H7 (cell line): ENCODE data around the gene NPM1. TPM values are rescaled to one million over a fixed set of nuclear protein-coding genes. Genes with fewer than 3 reads are reported as not detected.
"Not testable (repeated sequence)": the region's sequence is repeated elsewhere in the genome, so short reads cannot be mapped to it uniquely, and the experiment has no call there.

Source experiments
- DNase-seq: peaks from one replicate; pipeline ENCODE4 v3.0.0; 2012
- H3K27me3 ChIP-seq: 2 replicates; pipeline ENCODE4 v1.6.0; 2011; ENCODE audit warnings: mild to moderate bottlenecking, low read length; ENCODE audit not compliant: control insufficient read depth, insufficient read depth
- H3K36me3 ChIP-seq: replicated peaks from 2 replicates; pipeline ENCODE4 v1.5.1; 2011; ENCODE audit warnings: low read length; ENCODE audit not compliant: control insufficient read depth, insufficient read depth
- H3K4me3 ChIP-seq: 2 replicates; pipeline ENCODE4 v1.5.1; 2011; ENCODE audit warnings: low read depth, mild to moderate bottlenecking, control low read depth, low read length, moderate library complexity; ENCODE audit not compliant: insufficient read depth
- total RNA-seq: library from RNA; depleted of rRNA; stranded (reverse); fragments of >200 nt; shearing (Covaris generic); gene quantifications from 2 replicates; pipeline ENCODE4 v1.2.3, GENCODE V29; 2014

The NPM1 gene
- total RNA-seq, 1 experiment from 2014 or later: 2,089 TPM

DNA sequence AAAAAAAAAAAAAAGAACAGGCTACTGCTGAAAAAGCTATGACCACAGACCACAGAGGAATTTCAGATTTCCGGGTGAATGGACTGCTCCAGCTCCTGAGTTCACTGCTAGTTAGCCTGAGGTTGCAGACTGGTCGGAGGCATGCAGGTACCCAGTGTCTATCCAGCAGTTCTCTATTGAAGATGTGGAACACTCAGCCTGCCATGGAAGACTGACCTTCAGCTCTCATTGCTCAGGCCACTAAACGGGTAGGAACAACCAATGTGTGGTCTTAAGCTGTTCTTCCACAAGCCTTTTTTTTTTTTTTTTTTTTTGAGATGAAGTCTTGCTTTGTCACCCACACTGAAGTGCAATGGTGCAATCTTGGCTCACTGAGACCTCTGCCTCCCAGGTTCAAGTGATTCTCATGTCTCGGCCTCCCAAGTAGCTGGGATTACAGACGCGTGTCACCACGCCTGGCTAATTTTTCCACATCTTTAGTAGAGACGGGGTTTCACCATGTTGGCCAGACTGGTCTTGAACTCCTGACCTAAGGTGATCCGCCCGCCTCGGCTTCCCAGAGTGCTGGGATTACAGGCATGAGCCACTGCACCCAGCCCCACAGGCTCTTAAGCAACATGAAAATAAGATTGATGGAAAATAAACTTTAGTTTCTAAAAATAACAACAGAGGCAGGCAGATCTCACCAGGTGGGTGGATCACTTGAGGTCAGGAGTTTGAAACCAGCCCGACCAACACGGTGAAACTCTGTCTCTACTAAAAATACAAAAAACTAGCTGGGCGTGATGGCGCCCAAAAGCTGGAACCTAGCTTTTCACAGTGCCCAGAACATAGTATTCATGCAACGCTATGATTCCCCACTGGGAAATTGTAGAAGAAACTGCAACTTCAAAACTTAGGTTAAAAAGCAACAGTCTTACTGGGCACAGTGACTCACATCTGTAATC, 20.0 kb upstream of the NPM1 start:
- Histone ChIP-seq H3K36me3 (no peaks in the 10 kb centered on the region), H3K27me3 (no peaks in the 10 kb centered on the region), H3K4me3 (no peak overlapping the region)
- no peak for DNase-seq

DNA sequence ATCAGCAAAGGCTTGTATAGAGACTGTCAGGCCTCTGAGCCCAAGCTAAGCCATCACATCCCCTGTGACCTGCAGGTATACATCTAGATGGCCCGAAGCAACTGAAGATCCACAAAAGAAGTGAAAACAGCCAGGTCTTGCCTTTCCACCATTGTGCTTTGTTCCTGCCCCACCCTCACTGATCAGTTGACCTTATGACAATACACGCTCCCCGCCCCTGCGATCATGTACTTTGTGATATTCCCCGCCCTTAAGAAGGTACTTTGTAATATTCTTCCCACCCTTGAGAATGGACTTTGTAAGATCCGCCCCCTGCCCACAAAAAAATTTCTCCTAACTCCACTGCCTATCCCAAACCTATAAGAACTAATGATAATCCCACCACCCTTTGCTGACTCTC, 18.6 kb upstream of the NPM1 start:
- H3K36me3 ChIP-seq: no peaks in the 10 kb centered on the region
- H3K4me3 ChIP-seq: no peak overlapping the region
- DNase-seq: no peak
- no peaks in the 10 kb centered on the region for H3K27me3 ChIP-seq

DNA sequence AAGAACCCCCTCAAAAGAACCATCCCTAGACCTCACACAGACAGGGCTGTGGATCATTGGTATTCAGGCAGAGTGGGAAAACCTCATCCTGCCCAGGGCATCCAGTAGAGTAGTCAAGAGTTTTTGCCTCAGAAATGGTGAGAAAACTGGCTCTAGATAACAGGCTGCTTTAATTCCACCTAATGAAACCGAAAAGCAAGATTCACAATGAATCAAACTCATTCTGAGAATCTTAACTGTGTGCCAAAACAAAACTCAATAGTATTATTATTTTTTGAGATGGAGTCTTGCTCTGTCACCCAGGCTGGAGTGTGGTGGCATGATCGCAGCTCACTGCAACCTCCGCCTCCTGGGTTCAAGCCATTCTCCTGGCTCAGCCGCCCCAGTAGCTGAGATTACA, 17.8 kb upstream of the NPM1 start:
- H3K27me3 ChIP-seq: no peaks in the 10 kb centered on the region
- no peaks in the 10 kb centered on the region for H3K36me3 ChIP-seq
- no peak for DNase-seq
- no peak overlapping the region for H3K4me3 ChIP-seq

DNA sequence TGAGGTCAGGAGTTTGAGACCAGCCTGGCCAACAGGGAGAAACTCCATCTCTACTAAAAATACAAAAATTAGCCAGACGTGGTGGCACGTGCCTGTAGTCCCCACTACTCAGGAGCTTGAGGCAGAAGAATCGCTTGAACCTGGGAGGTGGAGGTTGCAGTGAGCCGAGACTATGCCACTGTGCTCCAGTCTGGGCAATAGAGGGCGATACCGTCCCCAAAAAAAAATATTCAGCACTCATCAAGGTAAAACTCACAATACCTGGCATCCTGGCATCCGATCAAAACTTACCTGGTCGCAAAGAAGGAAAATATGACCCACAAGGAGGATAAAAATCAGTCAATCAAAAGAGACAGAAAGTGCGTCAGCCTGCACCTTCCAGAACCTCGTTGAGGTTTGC, 16.8 kb upstream of the NPM1 start:
- H3K4me3 ChIP-seq, H3K36me3 ChIP-seq, H3K27me3 ChIP-seq: not testable (repeated sequence)
- DNase-seq: peak; percentile 35

DNA sequence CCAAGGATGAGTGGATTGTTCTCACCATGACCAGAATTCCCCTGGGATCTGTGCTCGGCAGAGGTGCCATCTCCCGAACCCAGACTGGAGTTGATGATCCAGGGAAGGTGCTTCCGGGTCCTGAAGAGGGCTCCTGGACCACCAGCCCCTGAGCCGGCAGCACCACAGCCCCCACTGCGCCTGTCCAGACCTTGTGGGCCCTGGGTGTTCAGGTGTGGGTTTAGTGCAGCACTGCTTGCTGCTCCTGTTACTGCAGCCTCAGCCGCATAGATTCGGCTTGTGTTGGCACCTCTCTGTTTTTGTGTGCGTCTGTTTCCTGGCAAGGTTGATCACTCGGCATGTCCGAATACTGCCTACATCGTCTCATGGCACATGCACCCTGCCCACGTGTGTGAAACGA, 16.3 kb upstream of the NPM1 start:
- Histone ChIP-seq H3K27me3 (no peaks in the 10 kb centered on the region), H3K4me3 (no peak overlapping the region), H3K36me3 (no peaks in the 10 kb centered on the region)
- peak; percentile 38 for DNase-seq

DNA sequence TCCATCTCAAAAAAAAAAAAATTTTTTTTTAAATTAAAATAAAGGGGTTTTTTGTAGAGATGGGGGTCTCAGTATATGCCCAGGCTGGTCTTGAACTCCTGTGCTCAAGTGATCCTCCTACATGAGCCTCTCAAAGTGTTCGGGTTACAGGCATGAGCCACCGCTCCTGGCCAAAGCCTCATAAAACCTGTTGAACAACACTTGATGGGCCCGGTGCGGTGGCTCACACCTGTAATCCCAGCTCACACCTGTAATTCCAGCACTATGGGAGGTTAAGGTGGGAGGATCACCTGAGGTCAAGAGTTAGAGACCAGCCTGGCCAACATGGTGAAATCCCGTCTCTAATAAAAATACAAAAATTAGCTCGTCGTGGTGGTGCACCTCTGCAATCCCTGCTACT, 7.7 kb upstream of the NPM1 start:
- Histone ChIP-seq H3K4me3 (no peak overlapping the region), H3K27me3 (no peaks in the 10 kb centered on the region), H3K36me3 (no peaks in the 10 kb centered on the region)
- no peak for DNase-seq

DNA sequence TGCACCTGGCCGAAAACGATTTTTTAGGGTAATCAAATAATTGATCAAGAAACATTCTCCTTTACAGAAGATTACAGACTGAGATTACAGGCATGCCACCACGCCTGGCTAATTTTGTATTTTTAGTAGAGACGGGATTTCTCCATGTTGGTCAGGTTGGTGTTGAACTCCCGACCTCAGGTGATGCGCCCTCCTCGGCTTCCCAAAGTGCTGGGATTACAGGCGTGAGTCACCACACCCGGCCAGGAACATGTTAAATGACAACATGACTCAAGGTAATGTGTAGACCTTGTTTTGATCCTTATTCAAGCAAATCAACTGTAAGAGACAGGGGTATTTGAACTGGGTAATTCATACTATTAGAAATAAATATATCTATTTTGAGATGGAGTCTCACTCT, 3.2 kb upstream of the NPM1 start:
- DNase-seq, H3K27me3 ChIP-seq, H3K4me3 ChIP-seq: not testable (repeated sequence)

DNA sequence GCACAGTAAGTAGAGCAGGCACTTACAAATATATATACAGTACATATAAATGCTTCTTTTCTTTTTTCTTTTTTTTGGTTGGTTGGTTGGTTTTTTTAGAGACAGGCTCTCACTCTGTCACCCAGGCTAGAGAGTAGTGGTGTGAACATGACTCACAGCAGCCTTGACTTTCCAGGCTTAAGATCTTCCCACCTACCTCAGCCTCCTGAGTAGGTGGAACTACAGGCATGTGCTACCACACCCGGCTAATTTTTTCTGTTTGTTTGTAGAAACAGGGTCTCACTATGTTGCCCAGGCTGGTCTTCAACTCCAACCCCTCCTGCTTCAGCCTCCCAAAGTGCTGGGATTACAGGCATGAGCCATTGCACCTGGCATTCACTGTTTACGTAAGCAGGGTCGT, 2.6 kb upstream of the NPM1 start:
- not testable (repeated sequence) for H3K36me3 ChIP-seq, H3K4me3 ChIP-seq, H3K27me3 ChIP-seq, DNase-seq

More for the DNA sequence above, 3.2 kb upstream of the NPM1 start:
- not testable (repeated sequence) for H3K36me3 ChIP-seq

DNA sequence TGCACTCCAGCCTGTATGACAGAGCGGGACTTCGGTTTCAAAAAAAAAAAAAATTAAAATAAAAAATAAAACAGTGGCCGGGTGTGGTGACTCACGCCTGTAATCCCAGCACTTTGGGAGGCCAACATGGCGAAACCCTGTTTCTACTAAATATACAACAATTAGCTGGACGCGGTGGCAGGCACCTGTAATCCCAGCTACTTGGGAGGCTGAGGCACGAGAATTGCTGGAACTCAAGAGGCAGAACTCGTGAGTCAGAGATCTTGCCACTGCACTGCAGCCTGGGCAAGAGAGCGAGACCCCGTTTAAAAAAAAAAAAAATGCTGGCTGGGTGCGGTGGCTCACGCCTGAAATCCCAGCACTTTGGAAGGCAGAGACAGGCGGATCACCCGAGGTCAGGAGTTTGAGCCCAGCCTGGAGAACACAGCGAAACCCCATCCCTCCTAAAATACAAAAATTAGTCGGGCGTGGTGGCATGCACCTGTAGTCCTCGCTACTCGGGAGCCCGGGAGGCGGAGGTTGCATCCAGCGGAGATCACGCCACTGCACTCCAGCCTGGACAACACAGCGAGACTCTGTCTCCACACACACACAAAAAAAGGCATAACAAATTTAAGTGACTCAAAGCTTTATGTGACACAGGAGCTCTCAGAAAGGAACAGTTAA, 1.5 kb upstream of the NPM1 start:
- no peak for DNase-seq
- Histone ChIP-seq H3K36me3 (peaks cover 12% of the 10 kb centered on the region), H3K4me3 (no peak overlapping the region), H3K27me3 (no peaks in the 10 kb centered on the region)

DNA sequence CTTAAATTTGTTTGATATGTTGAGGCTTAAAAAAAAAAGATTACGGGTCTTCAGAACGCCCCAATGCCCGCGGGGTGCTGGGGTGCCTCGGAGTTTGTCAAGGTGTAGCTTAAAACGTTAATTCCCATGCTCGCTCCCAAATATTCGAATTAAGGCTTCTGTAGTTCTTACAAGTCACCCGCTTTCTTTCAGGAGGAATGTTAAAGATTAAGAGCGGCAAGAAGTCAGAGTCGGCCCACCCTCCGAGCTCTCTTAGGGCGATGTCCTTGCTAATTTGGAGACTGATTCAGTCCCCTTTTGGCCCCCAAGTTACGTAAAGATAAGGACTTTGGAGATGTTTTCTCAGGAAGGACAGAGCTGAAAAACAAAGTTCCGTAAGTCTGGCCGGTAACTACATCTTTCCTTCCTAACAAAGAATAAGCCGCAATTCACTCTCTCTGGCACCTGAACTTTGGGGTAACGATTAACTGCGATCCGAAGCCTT, 746 bp upstream of the NPM1 start:
- Histone ChIP-seq H3K4me3 (peak overlapping the region; percentile 97), H3K36me3 (peaks cover 19% of the 10 kb centered on the region), H3K27me3 (no peaks in the 10 kb centered on the region)
- DNase-seq: peak; percentile 45

DNA sequence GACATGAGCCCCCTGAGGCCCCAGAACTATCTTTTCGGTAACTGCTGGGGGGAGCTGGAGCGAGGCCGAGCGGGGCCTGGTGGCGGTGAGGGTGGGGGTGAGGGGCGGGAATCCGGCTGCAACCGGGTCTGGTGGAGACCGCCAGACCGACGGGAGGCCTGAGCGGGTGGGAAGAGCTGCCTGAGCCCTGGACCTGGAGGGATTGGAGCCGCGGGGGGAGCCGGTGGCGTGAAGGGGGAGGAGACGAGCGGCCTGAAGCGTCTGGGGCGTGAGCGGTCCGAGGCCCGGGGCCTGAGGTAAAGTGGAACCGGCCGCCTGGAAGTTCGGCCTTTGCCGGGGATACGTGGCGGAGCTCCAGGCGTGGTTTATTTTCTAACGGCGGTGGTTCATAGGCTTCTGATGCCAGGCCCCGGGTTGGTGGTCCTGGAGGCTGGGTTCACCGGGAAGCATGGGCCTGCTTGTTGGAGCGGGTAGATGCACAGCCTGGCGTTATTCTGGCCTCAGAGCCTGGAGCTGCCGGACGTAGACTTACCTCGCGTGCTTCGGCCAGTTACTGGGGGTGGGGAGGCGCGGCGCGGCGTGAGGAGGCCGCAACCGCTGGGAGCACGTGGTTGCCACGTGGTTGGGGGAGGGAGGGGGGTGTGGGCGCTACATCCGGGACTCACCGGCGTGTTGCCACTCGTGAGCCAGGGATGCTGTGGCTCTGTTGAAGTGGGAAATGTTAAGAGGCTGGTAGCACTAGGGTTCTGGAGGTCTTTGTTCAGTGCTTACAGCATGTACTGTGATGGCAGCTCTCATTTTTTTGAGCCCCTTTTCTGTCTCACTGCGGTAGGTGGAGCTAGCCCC, 544 bp downstream of the NPM1 start:
- H3K27me3 ChIP-seq: no peaks in the 10 kb centered on the region
- H3K36me3 ChIP-seq: peaks cover 27% of the 10 kb centered on the region
- DNase-seq: peak; percentile 82
- peak overlapping the region; percentile 97 for H3K4me3 ChIP-seq

DNA sequence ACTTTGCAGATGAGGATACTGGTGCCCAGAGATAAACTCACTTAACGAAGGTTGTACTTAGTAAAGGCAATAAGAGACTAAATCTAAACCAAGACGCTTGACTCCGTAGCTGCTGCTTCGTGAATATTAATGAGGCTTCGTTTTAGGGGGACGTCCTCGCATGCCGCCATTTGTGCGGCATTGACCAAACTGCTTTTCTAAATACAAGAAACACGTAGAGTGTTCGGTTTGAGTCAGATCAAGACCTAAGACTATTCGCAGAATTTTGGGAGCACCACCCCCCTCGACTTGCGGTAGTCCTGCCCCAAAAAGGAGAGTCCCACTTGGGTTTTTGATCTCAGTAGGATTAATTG, 1.1 kb downstream of the NPM1 start:
- Histone ChIP-seq H3K36me3 (peaks cover 33% of the 10 kb centered on the region), H3K4me3 (peak overlapping the region; percentile 97), H3K27me3 (no peaks in the 10 kb centered on the region)
- peak; percentile 25 for DNase-seq

DNA sequence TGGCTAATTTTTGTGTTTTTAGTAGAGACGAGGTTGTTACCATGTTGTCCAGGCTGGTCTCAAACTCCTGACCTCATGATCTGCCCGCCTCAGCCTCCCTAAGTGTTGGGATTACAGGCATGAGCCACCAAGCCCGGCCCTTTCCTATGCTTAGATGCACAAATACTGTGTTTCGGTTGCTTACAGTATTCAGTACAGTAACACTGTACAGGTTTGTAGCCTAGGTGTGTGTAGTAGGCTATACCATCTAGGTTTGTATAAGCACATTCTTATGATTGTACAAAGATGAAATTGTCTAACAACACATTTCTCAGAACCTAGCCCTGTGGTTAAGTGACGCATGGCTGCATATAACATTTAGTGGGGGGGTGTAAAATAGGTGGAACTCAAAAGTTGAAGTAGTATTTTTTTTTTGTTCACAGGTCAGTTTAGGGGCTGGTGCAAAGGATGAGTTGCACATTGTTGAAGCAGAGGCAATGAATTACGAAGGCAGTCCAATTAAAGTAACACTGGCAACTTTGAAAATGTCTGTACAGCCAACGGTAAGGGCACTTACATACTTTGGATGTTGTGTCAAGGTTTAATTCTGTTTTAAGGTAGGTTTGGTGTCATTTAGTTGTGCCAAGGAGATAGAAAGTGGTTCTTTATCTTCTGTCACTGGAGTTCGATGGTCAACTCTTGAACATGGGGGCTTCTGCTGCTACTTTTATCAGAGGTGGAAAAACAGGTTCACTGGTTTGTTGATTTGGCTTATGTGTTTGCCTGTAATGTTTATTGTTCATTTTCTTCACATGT, 3.4 kb downstream of the NPM1 start:
- H3K27me3 ChIP-seq: no peaks in the 10 kb centered on the region
- no peak overlapping the region; the same call in 1 of the 2 replicates for H3K4me3 ChIP-seq
- peaks cover 50% of the 10 kb centered on the region for H3K36me3 ChIP-seq

More for the DNA sequence above, 3.4 kb downstream of the NPM1 start:
- DNase-seq: no peak
